IPS DF 6.9 (cell line): ENCODE results near the gene ARPC3.
"Not testable (repeated sequence)": the region's sequence is repeated elsewhere in the genome, so short reads cannot be mapped to it uniquely, and the experiment has no call there.

Source experiments
- DNase-seq: peaks from one replicate; pipeline ENCODE4 v3.0.0-alpha.2; 2013; ENCODE audit warnings: low read depth, low spot score
- H3K27ac ChIP-seq: one replicate; pipeline ENCODE4 v1.5.1; 2013; ENCODE audit warnings: low read length, control low read depth
- H3K27me3 ChIP-seq: 2 replicates; pipeline ENCODE4 v1.6.1; 2013; ENCODE audit warnings: mild to moderate bottlenecking, low read length; ENCODE audit not compliant: control insufficient read depth, insufficient read depth
- H3K36me3 ChIP-seq: 2 replicates; pipeline ENCODE4 v1.6.1; 2013; ENCODE audit warnings: low read length; ENCODE audit not compliant: control insufficient read depth, insufficient read depth
- H3K4me1 ChIP-seq: 2 replicates; pipeline ENCODE4 v1.6.1; 2013; ENCODE audit warnings: low read length; ENCODE audit not compliant: control insufficient read depth, insufficient read depth
- H3K4me3 ChIP-seq: 2 replicates; pipeline ENCODE4 v1.5.1; 2013; ENCODE audit warnings: mild to moderate bottlenecking, low read length
- H3K9me3 ChIP-seq: 2 replicates; pipeline ENCODE4 v1.6.1; 2013; ENCODE audit warnings: low read length, inconsistent platforms; ENCODE audit not compliant: control insufficient read depth, insufficient read depth
- WGBS: extraction: QIAGEN DNeasy Blood & Tissue Kit; methylation state at CpG from one replicate; pipeline ENCODE4 v1.1.7; 2013; ENCODE audit warnings: mixed read lengths, missing lambda C conversion rate; ENCODE audit not compliant: insufficient read length, insufficient coverage; 5-methylcytosine and 5-hydroxymethylcytosine counted together

The ARPC3 gene

DNA sequence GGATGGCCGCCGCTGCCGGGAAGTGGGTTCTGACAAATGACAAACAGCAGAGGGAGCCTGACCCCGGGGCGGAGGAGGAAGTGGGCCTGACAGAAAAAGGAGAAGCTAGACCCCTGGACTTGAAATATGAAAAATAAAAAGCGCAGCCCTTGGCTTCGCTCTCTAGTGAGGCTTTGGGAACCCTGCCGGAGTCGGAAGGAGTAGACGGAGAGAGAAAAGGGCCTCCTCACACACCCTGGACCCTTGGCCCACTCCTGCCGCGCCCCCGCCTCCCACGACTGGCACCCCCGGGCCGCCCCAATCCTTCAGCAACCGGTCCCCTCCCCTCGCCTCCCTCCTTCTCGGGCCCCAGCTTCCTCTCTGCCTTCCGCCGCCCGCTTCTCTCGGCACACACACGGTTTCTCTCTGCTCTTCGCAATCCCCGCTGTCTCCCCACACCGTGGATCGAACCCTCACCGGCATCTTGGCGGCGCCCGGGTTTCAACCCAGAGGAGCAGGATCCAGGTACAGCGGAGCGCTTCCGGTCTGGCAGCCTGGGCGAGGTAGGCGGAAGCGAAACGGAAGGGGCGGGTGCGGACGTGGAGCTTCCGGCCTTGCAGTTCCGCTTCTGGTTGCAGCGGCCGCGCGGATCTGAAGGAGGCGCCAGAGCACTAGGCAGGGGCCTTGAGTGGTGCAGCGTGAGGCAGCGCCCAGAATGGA is at the start of gene ARPC3:
Gene ARPC3 (minus strand): TSS at position 539 of the 699 bp plus-strand sequence. CDS start 77 bp downstream, at position 462.
- no CpG with 5 or more reads among the region's 51 CpGs for WGBS
- no peaks in the 10 kb centered on the region for H3K9me3 ChIP-seq
- H3K27me3 ChIP-seq: no peaks in the 10 kb centered on the region
- peak within 1 kb of the TSS; percentile 100 for H3K4me3 ChIP-seq
- no peaks in the 10 kb centered on the region; the same call in 1 of the 2 replicates for H3K36me3 ChIP-seq
- peak; percentile 93 for DNase-seq
- no peaks in the 10 kb centered on the region for H3K4me1 ChIP-seq
- H3K27ac ChIP-seq: no peak within 1 kb of the TSS

DNA sequence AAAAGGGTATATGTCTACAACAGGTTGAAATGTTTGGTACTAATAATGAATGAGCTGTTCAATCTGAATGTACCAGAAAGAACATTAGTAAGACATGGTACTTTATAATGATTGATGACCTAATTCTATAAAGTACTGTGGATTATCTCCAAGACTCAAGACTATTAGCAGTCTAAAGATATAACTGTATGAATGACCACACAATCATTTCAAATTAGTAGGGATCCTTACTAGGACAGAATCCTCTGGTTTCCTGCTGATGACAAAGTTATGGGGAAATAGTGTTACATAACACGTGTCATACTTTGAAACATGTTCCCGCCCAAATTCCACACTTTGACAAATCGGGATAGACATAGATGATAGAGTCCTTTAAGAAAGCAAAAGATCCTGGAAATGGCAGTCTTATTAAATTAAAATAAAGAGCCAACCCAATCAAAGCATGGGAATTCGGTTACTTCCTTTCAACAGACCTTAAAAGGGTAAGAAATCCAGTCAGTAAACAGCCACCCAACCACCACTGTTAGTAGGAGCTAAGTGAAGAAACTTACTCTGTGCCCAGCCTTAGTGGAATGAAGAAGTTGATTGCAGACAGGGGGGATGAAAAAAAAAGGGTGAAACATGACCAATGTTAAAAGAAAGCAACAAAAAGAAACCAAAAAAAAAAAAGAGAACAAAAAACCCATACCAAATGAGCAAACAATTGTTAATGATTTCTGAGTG is 49.0 kb upstream of the ARPC3 start:
- H3K36me3 ChIP-seq: no peaks in the 10 kb centered on the region
- no peaks in the 10 kb centered on the region; the same call in 1 of the 2 replicates for H3K27me3 ChIP-seq
- no peak overlapping the region for H3K4me3 ChIP-seq
- WGBS: no CpG with 5 or more reads among the region's 4 CpGs
- H3K27ac ChIP-seq: no peak overlapping the region
- H3K4me1 ChIP-seq: no peaks in the 10 kb centered on the region
- H3K9me3 ChIP-seq: no peaks in the 10 kb centered on the region
- no peak for DNase-seq

DNA sequence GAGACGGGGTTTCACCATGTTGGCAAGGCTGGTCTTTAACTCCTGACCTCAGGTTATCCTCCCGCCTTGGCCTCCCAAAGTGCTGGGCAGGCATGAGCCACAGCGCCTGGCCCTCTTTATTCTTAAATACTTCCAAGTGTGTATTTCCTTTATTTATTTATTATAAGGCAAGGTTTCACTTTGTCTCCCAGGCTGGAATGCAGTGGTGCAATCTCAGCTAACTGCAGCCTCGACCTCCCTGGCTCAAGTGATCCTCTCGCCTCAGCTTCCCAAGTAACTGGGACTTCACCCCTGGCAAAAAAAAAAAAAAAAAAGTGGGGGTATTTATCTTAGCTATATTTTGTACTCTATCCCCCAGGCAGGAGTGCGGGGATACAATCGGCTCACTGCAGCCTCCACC is 25.3 kb upstream of the ARPC3 start:
- Histone ChIP-seq H3K36me3 (no peaks in the 10 kb centered on the region), H3K4me3 (no peak overlapping the region), H3K27ac (no peak overlapping the region), H3K27me3 (no peaks in the 10 kb centered on the region), H3K4me1 (no peaks in the 10 kb centered on the region), H3K9me3 (no peaks in the 10 kb centered on the region)
- no CpG with 5 or more reads among the region's 7 CpGs for WGBS
- DNase-seq: no peak

DNA sequence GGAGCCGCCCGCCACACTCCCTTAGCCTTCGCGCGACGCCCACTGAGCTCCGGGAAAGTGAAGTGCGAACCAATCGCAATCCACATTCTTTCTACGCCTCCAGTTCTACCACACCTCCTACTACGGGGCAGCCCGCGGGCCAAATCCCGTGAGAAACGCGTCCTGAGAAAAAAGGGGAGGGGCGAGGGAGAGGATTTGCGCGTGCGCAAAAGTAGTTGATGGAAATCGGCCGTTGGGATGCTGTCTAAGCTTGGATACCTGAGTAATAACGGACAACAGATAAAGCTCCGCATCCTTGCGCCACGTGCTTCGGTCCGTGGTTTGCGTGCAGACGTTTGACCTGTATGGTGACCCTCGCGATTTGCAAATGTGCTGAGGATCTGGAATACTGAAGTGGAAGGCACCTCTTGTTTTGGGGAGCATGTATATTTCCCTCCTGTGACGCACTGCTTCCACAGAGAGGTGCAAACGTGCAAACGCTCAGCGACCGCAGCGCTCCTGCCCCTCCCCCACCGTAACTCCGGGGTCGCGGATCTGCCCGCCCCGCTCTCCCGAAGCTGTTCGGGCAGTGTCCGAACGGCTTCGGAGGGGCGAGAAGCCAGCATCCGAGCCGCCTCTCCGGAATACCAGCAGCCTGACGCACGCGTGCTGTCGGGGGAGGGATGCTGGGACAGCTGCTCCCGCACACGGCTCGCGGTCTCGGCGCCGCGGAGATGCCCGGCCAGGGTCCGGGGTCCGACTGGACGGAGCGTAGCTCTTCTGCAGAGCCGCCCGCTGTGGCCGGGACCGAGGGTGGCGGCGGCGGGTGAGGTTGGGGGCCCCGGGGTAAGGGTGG is 18.3 kb upstream of the ARPC3 start, which contains the start of the genes FAM216A and GPN3:
Gene FAM216A (plus strand): TSS at position 632 of the 835 bp plus-strand sequence. CDS start 31 bp downstream, at position 663.
Gene GPN3 (minus strand): TSS at position 44 of the 835 bp plus-strand sequence. CDS start 54 bp downstream, outside the sequence.
- H3K36me3 ChIP-seq: peaks cover 9% of the 10 kb centered on the region; the same call in 1 of the 2 replicates
- no CpG with 5 or more reads among the region's 78 CpGs for WGBS
- H3K27ac ChIP-seq: no peak within 1 kb of the TSS
- H3K9me3 ChIP-seq: no peaks in the 10 kb centered on the region
- no peaks in the 10 kb centered on the region for H3K27me3 ChIP-seq
- H3K4me1 ChIP-seq: no peaks in the 10 kb centered on the region
- H3K4me3 ChIP-seq: peak within 1 kb of the TSS; percentile 90
- DNase-seq: peak; percentile 96

DNA sequence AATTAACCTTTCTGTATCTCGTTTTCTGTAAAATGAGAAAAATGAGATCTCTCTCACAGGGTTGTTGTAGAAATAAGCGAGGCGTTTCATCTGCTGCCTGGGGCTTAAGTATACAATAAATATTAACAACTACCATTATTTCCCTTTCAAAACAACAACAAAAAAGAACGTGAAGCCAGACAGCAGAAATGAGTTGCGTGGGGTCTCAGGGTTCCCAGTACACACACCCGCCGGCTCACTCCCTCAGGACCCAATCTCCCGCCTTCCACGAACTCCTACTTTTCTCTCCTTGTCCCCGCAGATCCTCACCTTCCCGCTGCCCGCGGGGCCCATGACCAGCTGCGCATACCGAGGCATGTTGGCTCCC is 17.7 kb upstream of the ARPC3 start:
- Histone ChIP-seq H3K9me3 (no peaks in the 10 kb centered on the region), H3K4me1 (no peaks in the 10 kb centered on the region), H3K36me3 (peaks cover 12% of the 10 kb centered on the region; the same call in 1 of the 2 replicates), H3K27me3 (no peaks in the 10 kb centered on the region), H3K4me3 (peak overlapping the region; percentile 90), H3K27ac (no peak overlapping the region)
- WGBS: no CpG with 5 or more reads among the region's 15 CpGs
- no peak for DNase-seq

DNA sequence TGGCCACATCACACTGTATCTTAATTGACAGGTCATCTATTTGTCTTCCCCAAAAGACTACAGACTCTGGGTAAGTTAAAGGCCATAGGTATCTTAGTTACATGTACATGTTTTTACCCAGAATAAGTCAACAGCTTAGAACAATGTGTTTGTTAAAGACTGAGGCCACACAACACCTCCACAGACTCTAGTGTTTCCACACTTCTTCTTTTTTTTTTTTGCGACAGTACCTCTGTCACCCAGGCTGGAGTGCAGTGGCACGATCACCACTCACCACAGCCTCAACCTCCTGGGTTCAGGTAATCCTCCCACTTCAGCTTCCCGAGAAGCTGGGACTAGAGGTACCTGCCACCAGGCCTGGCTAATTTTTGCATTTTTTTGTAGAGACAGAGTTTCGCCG is 16.7 kb upstream of the ARPC3 start:
- no CpG with 5 or more reads among the region's 5 CpGs for WGBS
- H3K4me1 ChIP-seq: no peaks in the 10 kb centered on the region
- DNase-seq: no peak

DNA sequence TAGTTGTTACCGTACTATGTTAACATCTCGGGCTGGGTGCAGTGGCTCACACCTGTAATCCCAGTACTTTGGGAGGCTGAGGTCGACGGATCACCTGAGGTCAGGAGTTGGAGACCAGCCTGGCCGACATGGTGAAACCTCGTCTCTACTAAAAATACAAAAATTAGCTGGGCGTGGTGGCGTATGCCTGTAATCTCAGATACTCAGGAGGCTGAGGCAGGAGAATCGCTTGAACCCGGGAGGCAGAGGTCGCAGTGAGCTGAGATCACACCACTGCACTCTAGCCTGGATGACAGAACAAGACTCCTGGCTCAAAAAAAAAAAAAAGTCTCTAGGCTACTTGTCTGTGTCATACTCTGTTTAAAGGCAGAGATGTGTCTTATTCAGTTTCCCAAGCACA is 15.6 kb upstream of the ARPC3 start:
- H3K36me3 ChIP-seq: peaks cover 16% of the 10 kb centered on the region; the same call in 1 of the 2 replicates
- no CpG with 5 or more reads among the region's 11 CpGs for WGBS
- H3K4me3 ChIP-seq, H3K27ac ChIP-seq, H3K27me3 ChIP-seq, H3K9me3 ChIP-seq, DNase-seq, H3K4me1 ChIP-seq: not testable (repeated sequence)

More for the DNA sequence above, 16.7 kb upstream of the ARPC3 start:
- peaks cover 14% of the 10 kb centered on the region; the same call in 1 of the 2 replicates for H3K36me3 ChIP-seq
- H3K9me3 ChIP-seq: no peaks in the 10 kb centered on the region
- no peaks in the 10 kb centered on the region for H3K27me3 ChIP-seq
- H3K4me3 ChIP-seq: no peak overlapping the region; the same call in 1 of the 2 replicates
- H3K27ac ChIP-seq: no peak overlapping the region

DNA sequence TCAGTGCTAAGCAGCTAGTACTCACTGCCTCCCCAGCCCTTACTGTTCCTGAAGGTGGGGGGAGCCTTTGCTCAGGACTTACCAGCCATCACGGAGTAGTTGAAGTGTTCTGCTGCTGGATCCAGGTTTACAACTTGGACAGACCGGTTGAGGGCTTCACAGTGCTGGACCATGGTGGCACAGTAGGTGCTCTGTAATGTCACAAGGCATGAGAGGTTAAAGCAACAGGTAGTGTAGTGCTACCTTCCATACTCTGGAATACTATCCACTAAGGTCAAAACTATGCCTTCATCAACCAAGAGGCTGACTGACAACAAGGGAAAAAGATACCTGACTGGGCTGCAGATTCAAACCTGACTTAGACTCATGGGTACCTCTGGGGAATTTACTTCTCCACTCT is 14.9 kb upstream of the ARPC3 start:
- no peaks in the 10 kb centered on the region for H3K27me3 ChIP-seq
- H3K4me1 ChIP-seq: no peaks in the 10 kb centered on the region
- DNase-seq: no peak
- H3K4me3 ChIP-seq: no peak overlapping the region
- H3K9me3 ChIP-seq: no peaks in the 10 kb centered on the region
- H3K27ac ChIP-seq: no peak overlapping the region
- no CpG with 5 or more reads among the region's 2 CpGs for WGBS
- H3K36me3 ChIP-seq: peaks cover 18% of the 10 kb centered on the region; the same call in 1 of the 2 replicates

DNA sequence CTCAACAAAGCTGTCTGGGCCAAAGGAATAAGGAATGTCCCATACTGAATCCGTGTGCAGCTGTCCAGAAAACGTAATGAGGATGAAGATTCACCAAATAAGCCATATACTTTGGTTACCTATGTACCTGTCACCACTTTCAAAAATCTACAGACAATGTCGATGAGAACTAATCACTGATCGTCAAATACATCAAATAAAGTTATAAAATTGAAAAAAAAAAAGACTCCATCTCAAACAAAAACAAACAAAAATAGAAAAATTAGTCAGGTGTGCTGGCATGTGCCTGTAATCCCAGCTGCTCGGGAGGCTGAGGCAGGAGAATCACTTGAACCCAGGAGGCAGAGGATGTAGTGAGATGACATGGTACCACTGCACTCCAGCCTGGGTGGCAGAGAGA is 11.1 kb upstream of the ARPC3 start:
- not testable (repeated sequence) for H3K4me1 ChIP-seq, H3K27me3 ChIP-seq, H3K4me3 ChIP-seq, H3K27ac ChIP-seq, DNase-seq, H3K9me3 ChIP-seq
- peaks cover 21% of the 10 kb centered on the region; the same call in 1 of the 2 replicates for H3K36me3 ChIP-seq
- WGBS: no CpG with 5 or more reads among the region's 5 CpGs

DNA sequence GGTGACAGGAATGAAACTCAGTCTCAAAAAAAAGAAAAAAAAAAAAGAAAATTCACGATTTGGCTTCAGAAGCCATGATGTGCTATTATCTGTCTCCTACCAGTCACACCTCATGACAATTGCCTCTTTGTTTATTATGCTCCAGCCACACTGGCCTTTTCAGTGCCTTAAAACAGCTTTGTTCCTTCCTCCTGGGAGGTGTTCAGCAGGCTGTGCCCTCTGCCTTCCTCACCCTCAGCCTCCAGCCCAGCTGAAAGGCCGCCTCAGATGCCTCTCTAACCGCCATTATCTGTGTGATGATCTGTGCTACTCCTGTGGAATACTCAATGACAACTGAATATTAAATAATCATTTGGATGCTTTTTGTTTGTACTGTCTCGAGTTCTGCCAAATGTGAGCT is 8.6 kb upstream of the ARPC3 start:
- no peaks in the 10 kb centered on the region for H3K9me3 ChIP-seq
- H3K36me3 ChIP-seq: peaks cover 16% of the 10 kb centered on the region; the same call in 1 of the 2 replicates
- no peaks in the 10 kb centered on the region for H3K27me3 ChIP-seq
- H3K27ac ChIP-seq: no peak overlapping the region
- no CpG with 5 or more reads among the region's 4 CpGs for WGBS
- H3K4me1 ChIP-seq: no peaks in the 10 kb centered on the region
- DNase-seq: no peak
- H3K4me3 ChIP-seq: no peak overlapping the region
